Prostate gland (tissue), 2 donors: ENCODE measurements around the gene OR52W1. TPM values are rescaled to one million over a fixed set of nuclear protein-coding genes. Genes with fewer than 3 reads are reported as not detected.

Experiments used
- DNase-seq: peaks from one replicate; pipeline ENCODE4 v3.0.0-alpha.2; 2019; ENCODE audit warnings: low spot score
- H3K27ac ChIP-seq, 2 donors: fragments of 200-600 bp; sonication (generic); 2 replicates each; pipeline ENCODE4 v1.5.1; 2017 to 2019
- H3K27me3 ChIP-seq: fragments of 200-600 bp; sonication (generic); replicated peaks from 2 replicates; pipeline ENCODE4 v1.5.1; 2019; ENCODE audit not compliant: insufficient read depth
- H3K36me3 ChIP-seq, 2 donors: fragments of 200-600 bp; sonication (generic); 1 replicate in 1 of 2; 2 replicates in 1 of 2; pipeline versions ENCODE4 v1.5.1 to v1.8.1; 2017 to 2019
- H3K4me1 ChIP-seq: fragments of 200-600 bp; sonication (generic); replicated peaks from 2 replicates; pipeline ENCODE4 v1.5.1; 2019
- H3K4me3 ChIP-seq, 2 donors: fragments of 200-600 bp; sonication (generic); 2 replicates each; pipeline ENCODE4 v1.5.1; 2017 to 2019
- H3K9me3 ChIP-seq: fragments of 200-600 bp; sonication (generic); 2 replicates; pipeline ENCODE4 v1.5.1; 2017
- POLR2A ChIP-seq: fragments of 450-650 bp; IDR thresholded peaks from one replicate; pipeline ENCODE4 v1.6.1; 2016; ENCODE audit warnings: antibody characterized with exemption, mild to moderate bottlenecking
- POLR2AphosphoS5 ChIP-seq: sonication (generic); formaldehyde crosslinking; IDR thresholded peaks from one replicate; pipeline ENCODE4 v1.6.1; 2017; ENCODE audit warnings: antibody characterized with exemption
- WGBS: methylation state at CpG from one replicate; pipeline ENCODE4 v1.1.5; 2018; 5-methylcytosine and 5-hydroxymethylcytosine counted together
- intact Hi-C: fragments of 100-400 bp; cut with DNase I; formaldehyde crosslinking; loops from one replicate; pipeline ENCODE4 v1.14.2; 2022
- total RNA-seq, 2 donors: library from RNA; depleted of rRNA; stranded (reverse); fragments of >200 nt; gene quantifications; one replicate each; pipeline ENCODE4 v1.1.0, GENCODE V29; 2016
- TF ChIP-seq, protein P1 (sequence below), 4 experiments: fragments of 200-600 bp in 2 of 4; fragments of 450-650 bp in 2 of 4; sonication (generic) in 2 of 4; IDR thresholded peaks; 1 replicate in 3 of 4; 2 replicates in 1 of 4; pipeline ENCODE4 v1.5.1; 2016 to 2019; ENCODE audit warnings: antibody characterized with exemption in 4 of 4, mild to moderate bottlenecking in 2 of 4, moderate library complexity in 2 of 4

Gene OR52W1
- total RNA-seq, 2 donors from 2014 or later = not detected

DNA sequence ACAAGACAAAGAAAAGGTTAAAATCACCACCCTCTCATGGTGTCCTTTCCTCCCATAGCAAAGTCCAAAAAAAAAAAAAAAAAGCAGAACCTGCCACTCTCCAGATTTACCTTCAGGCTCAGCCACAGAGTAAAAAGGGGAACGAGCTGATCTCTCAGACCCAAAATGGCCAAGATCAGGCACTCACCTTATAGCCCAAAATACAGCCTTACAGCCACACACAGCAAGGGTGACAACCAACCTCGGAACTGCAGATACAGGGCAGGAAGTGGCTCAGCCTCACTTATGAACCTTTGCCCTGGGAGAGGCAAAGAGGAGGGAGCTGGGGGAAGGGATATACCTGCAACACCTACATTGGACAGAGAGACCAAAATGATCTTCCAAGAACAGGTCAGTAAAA, 30.9 kb downstream of the OR52W1 start:
- no peak overlapping the region for H3K27ac ChIP-seq
- no peaks in the 10 kb centered on the region for H3K27me3 ChIP-seq
- no peak for DNase-seq
- 54% methylated on average over 2 of the region's 2 CpGs for WGBS
- no peaks in the 10 kb centered on the region for H3K36me3 ChIP-seq
- TF ChIP-seq, protein P1, sequence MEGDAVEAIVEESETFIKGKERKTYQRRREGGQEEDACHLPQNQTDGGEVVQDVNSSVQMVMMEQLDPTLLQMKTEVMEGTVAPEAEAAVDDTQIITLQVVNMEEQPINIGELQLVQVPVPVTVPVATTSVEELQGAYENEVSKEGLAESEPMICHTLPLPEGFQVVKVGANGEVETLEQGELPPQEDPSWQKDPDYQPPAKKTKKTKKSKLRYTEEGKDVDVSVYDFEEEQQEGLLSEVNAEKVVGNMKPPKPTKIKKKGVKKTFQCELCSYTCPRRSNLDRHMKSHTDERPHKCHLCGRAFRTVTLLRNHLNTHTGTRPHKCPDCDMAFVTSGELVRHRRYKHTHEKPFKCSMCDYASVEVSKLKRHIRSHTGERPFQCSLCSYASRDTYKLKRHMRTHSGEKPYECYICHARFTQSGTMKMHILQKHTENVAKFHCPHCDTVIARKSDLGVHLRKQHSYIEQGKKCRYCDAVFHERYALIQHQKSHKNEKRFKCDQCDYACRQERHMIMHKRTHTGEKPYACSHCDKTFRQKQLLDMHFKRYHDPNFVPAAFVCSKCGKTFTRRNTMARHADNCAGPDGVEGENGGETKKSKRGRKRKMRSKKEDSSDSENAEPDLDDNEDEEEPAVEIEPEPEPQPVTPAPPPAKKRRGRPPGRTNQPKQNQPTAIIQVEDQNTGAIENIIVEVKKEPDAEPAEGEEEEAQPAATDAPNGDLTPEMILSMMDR (IDR thresholded peaks at IDR 0.05) = no peak
- no peak for TF ChIP-seq POLR2A
- TF ChIP-seq POLR2AphosphoS5 = no peak
- H3K9me3 ChIP-seq = no peaks in the 10 kb centered on the region
- no peaks in the 10 kb centered on the region for H3K4me1 ChIP-seq
- intact Hi-C loops = no loop called here
- no peak overlapping the region for H3K4me3 ChIP-seq

DNA sequence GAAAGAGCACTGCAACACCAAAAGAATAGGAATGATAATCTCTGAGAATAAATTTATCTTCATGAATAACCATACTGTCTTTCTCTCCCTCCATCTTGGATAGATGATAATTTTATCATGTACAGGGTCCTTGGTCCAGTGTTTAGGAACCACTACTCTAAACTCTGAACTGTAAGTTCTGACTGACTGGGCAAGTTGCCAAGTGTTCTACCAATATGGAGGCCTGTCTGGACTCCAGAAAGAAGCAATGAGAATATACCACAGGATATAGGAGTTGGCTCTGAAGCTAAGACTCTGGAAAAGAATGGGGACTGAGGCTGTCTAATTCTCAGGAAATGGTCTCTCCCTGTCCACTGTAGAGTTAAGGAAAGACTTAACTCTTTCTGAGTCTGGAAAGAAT, 33.9 kb downstream of the OR52W1 start:
- H3K36me3 ChIP-seq = no peaks in the 10 kb centered on the region
- no peak overlapping the region for H3K27ac ChIP-seq
- H3K9me3 ChIP-seq = no peaks in the 10 kb centered on the region
- intact Hi-C loops = no loop called here
- no peaks in the 10 kb centered on the region for H3K4me1 ChIP-seq
- TF ChIP-seq POLR2A = no peak
- TF ChIP-seq, protein P1 (IDR thresholded peaks at IDR 0.05) = no peak
- TF ChIP-seq POLR2AphosphoS5 = no peak
- H3K27me3 ChIP-seq = no peaks in the 10 kb centered on the region
- DNase-seq = no peak
- H3K4me3 ChIP-seq = no peak overlapping the region

DNA sequence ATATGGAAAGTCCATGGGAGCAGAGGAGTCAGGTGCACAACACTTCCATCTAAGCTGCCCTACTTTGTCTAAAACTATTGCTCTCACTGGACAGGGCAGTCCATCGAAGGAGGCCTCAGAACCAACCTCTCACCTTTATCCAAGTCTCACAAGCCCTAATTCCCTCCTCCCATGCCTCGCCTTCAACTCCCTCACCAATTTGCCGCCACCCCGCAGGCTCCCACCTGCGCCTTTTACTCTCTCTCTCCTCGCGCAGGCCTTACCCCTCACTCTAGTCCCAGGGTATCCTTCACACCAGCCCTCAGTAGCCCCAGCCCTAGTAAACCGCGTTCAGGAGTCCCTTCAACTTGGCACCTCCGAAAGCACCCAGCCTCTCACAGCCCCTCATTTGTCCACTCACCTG, 35.0 kb downstream of the OR52W1 start:
- Histone ChIP-seq H3K27ac (peak overlapping the region; percentile 78 to 85), H3K36me3 (no peaks in the 10 kb centered on the region), H3K4me3 (peak overlapping the region; percentile 63 to 70), H3K9me3 (no peaks in the 10 kb centered on the region), H3K27me3 (no peaks in the 10 kb centered on the region), H3K4me1 (no peaks in the 10 kb centered on the region)
- intact Hi-C loops = loop anchor here (2.0 kb wide), 1 partner anchor 85 kb away; no protein-coding TSS in a partner anchor
- WGBS = under 1% methylated on average over 10 of the region's 10 CpGs
- DNase-seq = no peak
- no peak for TF ChIP-seq POLR2A
- TF ChIP-seq, protein P1 (IDR thresholded peaks at IDR 0.05) = no peak
- TF ChIP-seq POLR2AphosphoS5 = no peak

DNA sequence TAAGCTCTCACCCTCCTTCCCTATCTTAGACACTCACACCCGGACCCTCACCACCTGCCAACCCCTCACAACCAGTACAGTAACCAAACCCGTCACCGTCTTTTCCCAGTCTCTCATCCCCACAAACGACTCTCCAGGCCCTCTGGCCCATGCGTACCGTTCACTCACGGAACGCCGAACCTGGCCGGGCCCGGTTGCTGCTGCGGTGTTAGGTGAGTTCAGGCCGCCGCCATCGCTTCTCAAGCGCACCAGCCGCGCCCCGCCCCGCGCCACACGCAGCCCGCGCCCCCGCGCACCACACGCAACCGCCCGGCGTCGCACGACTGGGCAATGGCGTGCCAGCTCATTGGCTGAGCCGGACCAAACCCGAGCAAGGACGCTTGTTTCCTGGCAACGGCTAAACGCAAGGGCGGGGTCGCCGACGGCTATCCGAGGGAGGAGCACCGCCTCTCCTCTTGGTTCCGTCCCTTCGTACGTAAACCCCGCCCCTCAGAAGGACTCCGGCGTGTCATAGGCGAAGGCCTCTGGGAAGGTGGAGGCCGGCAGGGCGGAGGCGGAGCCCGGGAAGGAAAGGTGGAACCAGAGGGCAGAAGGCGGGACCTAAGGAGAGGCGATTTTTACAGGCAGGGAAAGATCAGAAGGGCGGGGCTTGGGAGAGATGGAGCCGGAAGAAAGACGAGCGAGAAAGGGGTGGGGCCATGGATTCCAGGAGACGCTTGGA, 35.5 kb downstream of the OR52W1 start, which contains the start of gene FHIP1B:
Gene FHIP1B, minus strand, starts transcription at position 250 of the 721 bp plus-strand sequence. CDS start 10,120 bp downstream, outside the sequence.
- no peaks in the 10 kb centered on the region for H3K9me3 ChIP-seq
- H3K27me3 ChIP-seq = no peaks in the 10 kb centered on the region
- TF ChIP-seq POLR2AphosphoS5 (peak; percentile 96), POLR2A (peak; percentile 81)
- TF ChIP-seq, protein P1 (IDR thresholded peaks at IDR 0.05) = peak in 2 of 4 experiments; percentile 19
- peak; percentile 100 for DNase-seq
- H3K27ac ChIP-seq = peak within 1 kb of the TSS; percentile 78 to 85
- H3K4me1 ChIP-seq = no peaks in the 10 kb centered on the region
- no peaks in the 10 kb centered on the region for H3K36me3 ChIP-seq
- intact Hi-C loops = loop anchor here (2.0 kb wide), 1 partner anchor 84 kb away; no protein-coding TSS in a partner anchor
- under 1% methylated on average over 62 of the region's 62 CpGs for WGBS
- H3K4me3 ChIP-seq = peak within 1 kb of the TSS; percentile 63 to 70

DNA sequence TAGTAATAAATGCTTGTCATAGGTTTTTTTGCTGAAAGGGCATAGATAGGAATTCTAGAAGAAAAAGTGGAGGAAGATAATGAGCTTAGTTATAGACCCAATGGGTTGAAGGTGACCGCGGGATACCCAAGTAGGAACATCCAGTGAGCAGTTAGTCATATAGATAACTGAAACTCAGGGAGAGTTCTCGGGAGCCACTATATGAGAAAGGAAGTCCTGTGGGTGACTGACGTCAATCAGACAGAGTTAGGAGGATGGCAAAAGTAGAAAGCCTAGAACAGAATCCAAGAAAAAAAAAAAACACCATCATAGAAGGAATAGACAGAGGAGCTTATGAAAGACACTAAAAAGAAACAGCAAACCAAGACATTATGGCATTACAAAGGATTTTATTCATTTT, 38.2 kb downstream of the OR52W1 start:
- Histone ChIP-seq H3K4me3 (no peak overlapping the region), H3K36me3 (no peaks in the 10 kb centered on the region), H3K4me1 (no peaks in the 10 kb centered on the region), H3K9me3 (no peaks in the 10 kb centered on the region), H3K27ac (no peak overlapping the region), H3K27me3 (no peaks in the 10 kb centered on the region)
- 78% methylated on average over 4 of the region's 4 CpGs for WGBS
- intact Hi-C loops = no loop called here
- DNase-seq = no peak
- TF ChIP-seq, protein P1 (IDR thresholded peaks at IDR 0.05) = no peak
- TF ChIP-seq POLR2AphosphoS5 = no peak
- TF ChIP-seq POLR2A = no peak
